A172 (cell line): Measurements from ENCODE around the gene CDC42EP2. TPM values are rescaled to one million over a fixed set of nuclear protein-coding genes. Genes with fewer than 3 reads are reported as not detected.

Source experiments
- DNase-seq: peaks from one replicate; pipeline ENCODE4 v3.0.0-alpha.2; 2015; ENCODE audit warnings: low spot score
- total RNA-seq: library from RNA; depleted of rRNA; stranded (reverse); fragments of >200 nt; shearing (Covaris generic); gene quantifications from 2 replicates; pipeline ENCODE4 v1.2.3, GENCODE V29; 2014

The CDC42EP2 gene
- total RNA-seq, 1 experiment from 2014 or later: 1.7 TPM

- DNase-seq: no peak
Observed at GRCh38 chr11:65297026-65297672, 17.5 kb upstream of the CDC42EP2 start.

- no peak for DNase-seq
Observed at GRCh38 chr11:65298131-65298535, 16.5 kb upstream of the CDC42EP2 start.

- peak; percentile 62 for DNase-seq
Observed at GRCh38 chr11:65298655-65299179, 15.9 kb upstream of the CDC42EP2 start.

GRCh38 chr11:65300621-65301275, 13.9 kb upstream of the CDC42EP2 start:
- DNase-seq: no peak

- no peak for DNase-seq
Observed at GRCh38 chr11:65301491-65302329, 13.0 kb upstream of the CDC42EP2 start.

GRCh38 chr11:65303555-65303954, 11.1 kb upstream of the CDC42EP2 start:
- no peak for DNase-seq

GRCh38 chr11:65304110-65304509, 10.6 kb upstream of the CDC42EP2 start:
- no peak for DNase-seq

GRCh38 chr11:65304613-65305012, 10.1 kb upstream of the CDC42EP2 start:
- no peak for DNase-seq

GRCh38 chr11:65305501-65306268, 9.0 kb upstream of the CDC42EP2 start:
- DNase-seq: no peak

GRCh38 chr11:65307298-65308229, 7.1 kb upstream of the CDC42EP2 start:
- no peak for DNase-seq

GRCh38 chr11:65308281-65308891, 6.3 kb upstream of the CDC42EP2 start:
- no peak for DNase-seq

- DNase-seq: no peak
Observed at GRCh38 chr11:65309006-65309405, 5.7 kb upstream of the CDC42EP2 start.

- no peak for DNase-seq
Observed at GRCh38 chr11:65310215-65310614, 4.5 kb upstream of the CDC42EP2 start.

GRCh38 chr11:65310736-65311135, 3.9 kb upstream of the CDC42EP2 start:
- DNase-seq: no peak

GRCh38 chr11:65311170-65311678, 3.4 kb upstream of the CDC42EP2 start:
- no peak for DNase-seq

GRCh38 chr11:65315204-65315865, 669 bp downstream of the CDC42EP2 start:
- DNase-seq: peak; percentile 61

GRCh38 chr11:65315866-65316226, 1.2 kb downstream of the CDC42EP2 start:
- no peak for DNase-seq

- peak; percentile 50 for DNase-seq
Observed at GRCh38 chr11:65316227-65317024, 1.8 kb downstream of the CDC42EP2 start.
